HEK293 (cell line): ENCODE data around the gene CFP.

ENCODE experiments used
- CTCF ChIA-PET: fragments of 350-600 bp; formaldehyde crosslinking; extraction: SDS; loops from one replicate; lab custom pipeline; 2021; ENCODE audit warnings: antibody characterized with exemption; lab: Yijun Ruan, JAX
- POLR2A ChIA-PET: fragments of 300-600 bp; formaldehyde crosslinking; extraction: SDS; loops from one replicate; lab custom pipeline; 2020; ENCODE audit warnings: antibody characterized with exemption, inconsistent platforms; lab: Yijun Ruan, JAX
- H3K27ac ChIP-seq: fragments of 200-500 bp; sonication (Bioruptor generic); 2 replicates; pipeline ENCODE4 v1.5.1; 2014; ENCODE audit warnings: low read depth, low read length, control low read depth, inconsistent platforms; ENCODE audit errors: extremely low read depth
- H3K36me3 ChIP-seq, 2 experiments: fragments of 200-500 bp in 1 of 2; sonication (Bioruptor generic) in 1 of 2; 1 replicate in 1 of 2; 2 replicates in 1 of 2; pipeline ENCODE4 v1.5.1; 2014 to 2017; ENCODE audit warnings: inconsistent platforms in 2 of 2, low read length in 2 of 2; ENCODE audit not compliant: control insufficient read depth in 2 of 2, insufficient read depth in 1 of 2
- H3K4me1 ChIP-seq: fragments of 200-500 bp; sonication (Bioruptor generic); 2 replicates; pipeline ENCODE4 v1.5.1; 2014; ENCODE audit warnings: mild to moderate bottlenecking, low read length, inconsistent platforms; ENCODE audit not compliant: control insufficient read depth, insufficient read depth
- H3K4me3 ChIP-seq: 2 replicates; pipeline ENCODE4 v1.5.1; 2011; ENCODE audit warnings: low read depth, mild to moderate bottlenecking, control low read depth, low read length, moderate library complexity
- H3K9me3 ChIP-seq: fragments of 200-500 bp; sonication (Bioruptor generic); 2 replicates; pipeline ENCODE4 v1.5.1; 2014; ENCODE audit warnings: low read depth, low read length, inconsistent platforms; ENCODE audit not compliant: control insufficient read depth, insufficient read depth
- FEZF1 ChIP-seq: fragments of 450-650 bp; formaldehyde crosslinking; IDR thresholded peaks from 2 replicates; pipeline ENCODE4 v1.5.1; 2016; ENCODE audit warnings: missing biosample characterization, missing genetic modification characterization
- KLF17 ChIP-seq: fragments of 450-650 bp; formaldehyde crosslinking; IDR thresholded peaks from 2 replicates; pipeline ENCODE4 v1.5.1; 2016; ENCODE audit warnings: missing biosample characterization, missing genetic modification characterization
- SALL2 ChIP-seq: fragments of 450-650 bp; formaldehyde crosslinking; IDR thresholded peaks from 2 replicates; pipeline ENCODE4 v1.5.0; 2017; ENCODE audit warnings: missing biosample characterization, mild to moderate bottlenecking, missing genetic modification characterization, borderline replicate concordance
- SETDB1 ChIP-seq: IDR thresholded peaks from one replicate; pipeline ENCODE4 v1.6.1; 2017; ENCODE audit warnings: mild to moderate bottlenecking, low read length, moderate library complexity, mixed read lengths; ENCODE audit not compliant: insufficient read length
- SP2 ChIP-seq: fragments of 450-650 bp; formaldehyde crosslinking; IDR thresholded peaks from 2 replicates; pipeline ENCODE4 v1.5.1; 2016; ENCODE audit warnings: missing biosample characterization, missing genetic modification characterization
- TCF7L2 ChIP-seq: IDR thresholded peaks from 2 replicates; pipeline ENCODE4 v1.6.1; 2011; ENCODE audit warnings: low read depth, mild to moderate bottlenecking, inconsistent platforms, low read length, moderate library complexity, borderline replicate concordance
- ZBTB10 ChIP-seq: fragments of 450-650 bp; formaldehyde crosslinking; IDR thresholded peaks from 2 replicates; pipeline ENCODE4 v1.5.1; 2016; ENCODE audit warnings: missing biosample characterization, missing genetic modification characterization
- ZNF133 ChIP-seq: fragments of 450-650 bp; formaldehyde crosslinking; IDR thresholded peaks from 2 replicates; pipeline ENCODE4 v1.5.1; 2016; ENCODE audit warnings: missing biosample characterization, missing genetic modification characterization
- ZNF223 ChIP-seq: fragments of 450-650 bp; formaldehyde crosslinking; IDR thresholded peaks from 2 replicates; pipeline ENCODE4 v1.5.1; 2016; ENCODE audit warnings: missing biosample characterization, missing genetic modification characterization
- ZNF335 ChIP-seq: fragments of 450-650 bp; formaldehyde crosslinking; conservative IDR thresholded peaks from 2 replicates; pipeline ENCODE4 v1.5.1; 2016; ENCODE audit warnings: missing biosample characterization, missing genetic modification characterization
- ZNF585B ChIP-seq: fragments of 450-650 bp; formaldehyde crosslinking; IDR thresholded peaks from 2 replicates; pipeline ENCODE4 v1.5.1; 2016; ENCODE audit warnings: missing biosample characterization, missing genetic modification characterization
- ZNF626 ChIP-seq: fragments of 450-650 bp; sonication (Bioruptor Pico); formaldehyde crosslinking; IDR thresholded peaks from 2 replicates; pipeline ENCODE4 v1.5.1; 2018; ENCODE audit warnings: missing biosample characterization, missing genetic modification characterization, inconsistent platforms
- ZNF654 ChIP-seq: fragments of 450-650 bp; formaldehyde crosslinking; IDR thresholded peaks from 2 replicates; pipeline ENCODE4 v1.5.1; 2016; ENCODE audit warnings: low read depth, missing biosample characterization, missing genetic modification characterization
- ZNF664 ChIP-seq: fragments of 450-650 bp; formaldehyde crosslinking; IDR thresholded peaks from 2 replicates; pipeline ENCODE4 v1.5.1; 2016; ENCODE audit warnings: missing biosample characterization, missing genetic modification characterization
- ZNF701 ChIP-seq: fragments of 450-650 bp; formaldehyde crosslinking; IDR thresholded peaks from 2 replicates; pipeline ENCODE4 v1.5.1; 2016; ENCODE audit warnings: missing biosample characterization, missing genetic modification characterization
- TF ChIP-seq, protein P1 (sequence below): fragments of 450-650 bp; formaldehyde crosslinking; IDR thresholded peaks from 2 replicates; pipeline ENCODE4 v1.5.1; 2016; ENCODE audit warnings: missing biosample characterization, missing genetic modification characterization, borderline replicate concordance
- TF ChIP-seq, protein P2 (sequence below): fragments of 450-650 bp; formaldehyde crosslinking; conservative IDR thresholded peaks from 2 replicates; pipeline ENCODE4 v1.5.1; 2016; ENCODE audit warnings: low read depth, missing biosample characterization, missing genetic modification characterization
- TF ChIP-seq, protein P3 (sequence below): fragments of 450-650 bp; formaldehyde crosslinking; IDR thresholded peaks from 2 replicates; pipeline ENCODE4 v1.5.1; 2016; ENCODE audit warnings: missing biosample characterization, missing genetic modification characterization

Gene CFP

GRCh38 chrX:47659421-47659726 lies 29.6 kb upstream of the CFP start:
- no peaks in the 10 kb centered on the region for H3K9me3 ChIP-seq
- TF ChIP-seq ZNF223 (no peak), ZNF335 (tag by site-specific recombination) (peak; percentile 24; the same call in 1 of the 2 replicates), ZNF585B (no peak), TCF7L2 (peak; percentile 60; the same call in 1 of the 2 replicates), SP2 (tag by site-specific recombination) (no peak), KLF17 (tag by site-specific recombination) (no peak), ZBTB10 (tag by site-specific recombination) (no peak), SETDB1 (peak; percentile 76), SALL2 (tag by site-specific recombination) (no peak), ZNF654 (no peak), ZNF626 (tag by site-specific recombination) (no peak), ZNF701 (tag by site-specific recombination) (no peak), ZNF664 (no peak), FEZF1 (no peak), ZNF133 (tag by site-specific recombination) (no peak)
- TF ChIP-seq, protein P1, sequence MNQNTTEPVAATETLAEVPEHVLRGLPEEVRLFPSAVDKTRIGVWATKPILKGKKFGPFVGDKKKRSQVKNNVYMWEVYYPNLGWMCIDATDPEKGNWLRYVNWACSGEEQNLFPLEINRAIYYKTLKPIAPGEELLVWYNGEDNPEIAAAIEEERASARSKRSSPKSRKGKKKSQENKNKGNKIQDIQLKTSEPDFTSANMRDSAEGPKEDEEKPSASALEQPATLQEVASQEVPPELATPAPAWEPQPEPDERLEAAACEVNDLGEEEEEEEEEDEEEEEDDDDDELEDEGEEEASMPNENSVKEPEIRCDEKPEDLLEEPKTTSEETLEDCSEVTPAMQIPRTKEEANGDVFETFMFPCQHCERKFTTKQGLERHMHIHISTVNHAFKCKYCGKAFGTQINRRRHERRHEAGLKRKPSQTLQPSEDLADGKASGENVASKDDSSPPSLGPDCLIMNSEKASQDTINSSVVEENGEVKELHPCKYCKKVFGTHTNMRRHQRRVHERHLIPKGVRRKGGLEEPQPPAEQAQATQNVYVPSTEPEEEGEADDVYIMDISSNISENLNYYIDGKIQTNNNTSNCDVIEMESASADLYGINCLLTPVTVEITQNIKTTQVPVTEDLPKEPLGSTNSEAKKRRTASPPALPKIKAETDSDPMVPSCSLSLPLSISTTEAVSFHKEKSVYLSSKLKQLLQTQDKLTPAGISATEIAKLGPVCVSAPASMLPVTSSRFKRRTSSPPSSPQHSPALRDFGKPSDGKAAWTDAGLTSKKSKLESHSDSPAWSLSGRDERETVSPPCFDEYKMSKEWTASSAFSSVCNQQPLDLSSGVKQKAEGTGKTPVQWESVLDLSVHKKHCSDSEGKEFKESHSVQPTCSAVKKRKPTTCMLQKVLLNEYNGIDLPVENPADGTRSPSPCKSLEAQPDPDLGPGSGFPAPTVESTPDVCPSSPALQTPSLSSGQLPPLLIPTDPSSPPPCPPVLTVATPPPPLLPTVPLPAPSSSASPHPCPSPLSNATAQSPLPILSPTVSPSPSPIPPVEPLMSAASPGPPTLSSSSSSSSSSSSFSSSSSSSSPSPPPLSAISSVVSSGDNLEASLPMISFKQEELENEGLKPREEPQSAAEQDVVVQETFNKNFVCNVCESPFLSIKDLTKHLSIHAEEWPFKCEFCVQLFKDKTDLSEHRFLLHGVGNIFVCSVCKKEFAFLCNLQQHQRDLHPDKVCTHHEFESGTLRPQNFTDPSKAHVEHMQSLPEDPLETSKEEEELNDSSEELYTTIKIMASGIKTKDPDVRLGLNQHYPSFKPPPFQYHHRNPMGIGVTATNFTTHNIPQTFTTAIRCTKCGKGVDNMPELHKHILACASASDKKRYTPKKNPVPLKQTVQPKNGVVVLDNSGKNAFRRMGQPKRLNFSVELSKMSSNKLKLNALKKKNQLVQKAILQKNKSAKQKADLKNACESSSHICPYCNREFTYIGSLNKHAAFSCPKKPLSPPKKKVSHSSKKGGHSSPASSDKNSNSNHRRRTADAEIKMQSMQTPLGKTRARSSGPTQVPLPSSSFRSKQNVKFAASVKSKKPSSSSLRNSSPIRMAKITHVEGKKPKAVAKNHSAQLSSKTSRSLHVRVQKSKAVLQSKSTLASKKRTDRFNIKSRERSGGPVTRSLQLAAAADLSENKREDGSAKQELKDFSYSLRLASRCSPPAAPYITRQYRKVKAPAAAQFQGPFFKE, result no peak
- TF ChIP-seq, protein P2, sequence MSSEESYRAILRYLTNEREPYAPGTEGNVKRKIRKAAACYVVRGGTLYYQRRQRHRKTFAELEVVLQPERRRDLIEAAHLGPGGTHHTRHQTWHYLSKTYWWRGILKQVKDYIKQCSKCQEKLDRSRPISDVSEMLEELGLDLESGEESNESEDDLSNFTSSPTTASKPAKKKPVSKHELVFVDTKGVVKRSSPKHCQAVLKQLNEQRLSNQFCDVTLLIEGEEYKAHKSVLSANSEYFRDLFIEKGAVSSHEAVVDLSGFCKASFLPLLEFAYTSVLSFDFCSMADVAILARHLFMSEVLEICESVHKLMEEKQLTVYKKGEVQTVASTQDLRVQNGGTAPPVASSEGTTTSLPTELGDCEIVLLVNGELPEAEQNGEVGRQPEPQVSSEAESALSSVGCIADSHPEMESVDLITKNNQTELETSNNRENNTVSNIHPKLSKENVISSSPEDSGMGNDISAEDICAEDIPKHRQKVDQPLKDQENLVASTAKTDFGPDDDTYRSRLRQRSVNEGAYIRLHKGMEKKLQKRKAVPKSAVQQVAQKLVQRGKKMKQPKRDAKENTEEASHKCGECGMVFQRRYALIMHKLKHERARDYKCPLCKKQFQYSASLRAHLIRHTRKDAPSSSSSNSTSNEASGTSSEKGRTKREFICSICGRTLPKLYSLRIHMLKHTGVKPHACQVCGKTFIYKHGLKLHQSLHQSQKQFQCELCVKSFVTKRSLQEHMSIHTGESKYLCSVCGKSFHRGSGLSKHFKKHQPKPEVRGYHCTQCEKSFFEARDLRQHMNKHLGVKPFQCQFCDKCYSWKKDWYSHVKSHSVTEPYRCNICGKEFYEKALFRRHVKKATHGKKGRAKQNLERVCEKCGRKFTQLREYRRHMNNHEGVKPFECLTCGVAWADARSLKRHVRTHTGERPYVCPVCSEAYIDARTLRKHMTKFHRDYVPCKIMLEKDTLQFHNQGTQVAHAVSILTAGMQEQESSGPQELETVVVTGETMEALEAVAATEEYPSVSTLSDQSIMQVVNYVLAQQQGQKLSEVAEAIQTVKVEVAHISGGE (tag by site-specific recombination), result no peak
- TF ChIP-seq, protein P3, sequence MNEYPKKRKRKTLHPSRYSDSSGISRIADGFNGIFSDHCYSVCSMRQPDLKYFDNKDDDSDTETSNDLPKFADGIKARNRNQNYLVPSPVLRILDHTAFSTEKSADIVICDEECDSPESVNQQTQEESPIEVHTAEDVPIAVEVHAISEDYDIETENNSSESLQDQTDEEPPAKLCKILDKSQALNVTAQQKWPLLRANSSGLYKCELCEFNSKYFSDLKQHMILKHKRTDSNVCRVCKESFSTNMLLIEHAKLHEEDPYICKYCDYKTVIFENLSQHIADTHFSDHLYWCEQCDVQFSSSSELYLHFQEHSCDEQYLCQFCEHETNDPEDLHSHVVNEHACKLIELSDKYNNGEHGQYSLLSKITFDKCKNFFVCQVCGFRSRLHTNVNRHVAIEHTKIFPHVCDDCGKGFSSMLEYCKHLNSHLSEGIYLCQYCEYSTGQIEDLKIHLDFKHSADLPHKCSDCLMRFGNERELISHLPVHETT (tag by site-specific recombination), result no peak
- ChIA-PET POLR2A (interaction anchor here (0.5 kb wide), 1 partner anchor 62 kb away, joined by 3 read pairs; no protein-coding TSS in a partner anchor), CTCF (no interaction called here)
- peak overlapping the region; percentile 85; the same call in 1 of the 2 replicates for H3K27ac ChIP-seq
- peaks cover 8 to 33% of the 10 kb centered on the region in 2 experiments; a peak in 2 of 3 replicates for H3K36me3 ChIP-seq
- H3K4me3 ChIP-seq, result peak overlapping the region; percentile 78
- H3K4me1 ChIP-seq, result no peaks in the 10 kb centered on the region
